GM12875 (cell line): ENCODE results near the gene EEF1A1.
A peak's percentile ranks its signal among the peaks of the same experiment; 100 is the strongest.

Source experiments
- H3K4me3 ChIP-seq: one replicate; pipeline ENCODE4 v1.5.1; 2011; ENCODE audit warnings: low read depth, low read length, control low read depth
- CTCF ChIP-seq: IDR thresholded peaks from 2 replicates; pipeline ENCODE4 v1.5.1; 2011; ENCODE audit warnings: low read depth, mild to moderate bottlenecking, control low read depth, inconsistent platforms, low read length, moderate library complexity, borderline replicate concordance; ENCODE audit not compliant: insufficient read depth

Gene EEF1A1

GRCh38 chr6:73528897-73529296, 8.1 kb upstream of the EEF1A1 start:
- no peak for TF ChIP-seq CTCF
- H3K4me3 ChIP-seq = no peak overlapping the region

DNA sequence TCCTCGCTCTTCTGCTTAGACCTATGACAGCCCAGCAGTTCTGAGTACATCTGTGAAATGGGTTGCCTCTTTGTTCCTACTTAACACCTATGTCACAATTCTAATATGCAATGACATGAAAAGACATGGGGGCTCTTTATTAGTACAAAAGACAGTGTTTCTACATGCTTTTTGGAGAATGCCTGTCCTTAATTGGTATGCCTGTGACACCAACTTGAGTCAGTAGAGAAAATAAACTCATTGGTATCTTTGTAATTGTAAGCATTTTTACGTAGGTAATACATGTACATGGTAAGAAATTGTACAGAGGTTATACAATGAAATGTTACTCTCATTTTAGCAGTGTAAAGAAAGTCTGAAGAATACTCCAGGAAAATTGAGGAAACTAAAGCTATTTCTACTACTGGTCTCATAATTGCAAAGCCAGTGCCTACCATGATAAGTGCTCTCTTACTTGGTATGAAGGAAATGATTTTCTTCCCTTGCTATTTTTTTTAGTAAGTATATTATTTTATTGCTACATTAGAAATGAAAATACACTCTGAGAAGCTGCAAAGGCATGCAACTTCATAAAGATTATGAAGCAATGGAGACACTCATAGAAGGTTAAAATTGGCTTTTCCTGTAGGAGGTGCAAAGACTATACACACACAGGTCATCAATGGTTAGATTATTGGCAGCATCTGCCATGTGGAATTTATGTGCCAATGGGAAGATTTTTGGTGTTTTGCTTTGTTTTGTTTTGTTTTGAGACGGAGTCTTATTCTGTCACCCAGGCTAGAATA, 4.9 kb upstream of the EEF1A1 start:
- no peak for TF ChIP-seq CTCF
- no peak overlapping the region for H3K4me3 ChIP-seq

- TF ChIP-seq CTCF = no peak
Observed at GRCh38 chr6:73523434-73524123, 2.7 kb upstream of the EEF1A1 start.

GRCh38 chr6:73521351-73521985, 636 bp upstream of the EEF1A1 start:
- no peak for TF ChIP-seq CTCF

More at GRCh38 chr6:73523434-73524123, 2.7 kb upstream of the EEF1A1 start:
- peak overlapping the region; percentile 62 for H3K4me3 ChIP-seq

DNA sequence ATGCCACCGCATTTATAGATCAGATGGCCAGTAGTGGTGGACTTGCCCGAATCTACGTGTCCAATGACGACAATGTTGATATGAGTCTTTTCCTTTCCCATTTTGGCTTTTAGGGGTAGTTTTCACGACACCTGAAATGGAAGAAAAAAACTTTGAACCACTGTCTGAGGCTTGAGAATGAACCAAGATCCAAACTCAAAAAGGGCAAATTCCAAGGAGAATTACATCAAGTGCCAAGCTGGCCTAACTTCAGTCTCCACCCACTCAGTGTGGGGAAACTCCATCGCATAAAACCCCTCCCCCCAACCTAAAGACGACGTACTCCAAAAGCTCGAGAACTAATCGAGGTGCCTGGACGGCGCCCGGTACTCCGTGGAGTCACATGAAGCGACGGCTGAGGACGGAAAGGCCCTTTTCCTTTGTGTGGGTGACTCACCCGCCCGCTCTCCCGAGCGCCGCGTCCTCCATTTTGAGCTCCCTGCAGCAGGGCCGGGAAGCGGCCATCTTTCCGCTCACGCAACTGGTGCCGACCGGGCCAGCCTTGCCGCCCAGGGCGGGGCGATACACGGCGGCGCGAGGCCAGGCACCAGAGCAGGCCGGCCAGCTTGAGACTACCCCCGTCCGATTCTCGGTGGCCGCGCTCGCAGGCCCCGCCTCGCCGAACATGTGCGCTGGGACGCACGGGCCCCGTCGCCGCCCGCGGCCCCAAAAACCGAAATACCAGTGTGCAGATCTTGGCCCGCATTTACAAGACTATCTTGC, 725 bp downstream of the EEF1A1 start:
- TF ChIP-seq CTCF = no peak
- peak overlapping the region; percentile 87 for H3K4me3 ChIP-seq

More at GRCh38 chr6:73521351-73521985, 636 bp upstream of the EEF1A1 start:
- H3K4me3 ChIP-seq = peak overlapping the region; percentile 62

- peak overlapping the region; percentile 87 for H3K4me3 ChIP-seq
Observed at GRCh38 chr6:73518982-73519881, 1.6 kb downstream of the EEF1A1 start.

GRCh38 chr6:73518100-73518981, 2.5 kb downstream of the EEF1A1 start:
- H3K4me3 ChIP-seq = peak overlapping the region; percentile 87
